ENCODE data around the gene ZDHHC18. TPM values are rescaled to one million over a fixed set of nuclear protein-coding genes. Genes with fewer than 3 reads are reported as not detected.

The ZDHHC18 gene
- total and polyA plus RNA-seq, 2 of the 8 experiments (the other 6 are each of a cell fraction or from before 2014, with no cell fraction given), result 29.7 to 49.8 TPM

DNA sequence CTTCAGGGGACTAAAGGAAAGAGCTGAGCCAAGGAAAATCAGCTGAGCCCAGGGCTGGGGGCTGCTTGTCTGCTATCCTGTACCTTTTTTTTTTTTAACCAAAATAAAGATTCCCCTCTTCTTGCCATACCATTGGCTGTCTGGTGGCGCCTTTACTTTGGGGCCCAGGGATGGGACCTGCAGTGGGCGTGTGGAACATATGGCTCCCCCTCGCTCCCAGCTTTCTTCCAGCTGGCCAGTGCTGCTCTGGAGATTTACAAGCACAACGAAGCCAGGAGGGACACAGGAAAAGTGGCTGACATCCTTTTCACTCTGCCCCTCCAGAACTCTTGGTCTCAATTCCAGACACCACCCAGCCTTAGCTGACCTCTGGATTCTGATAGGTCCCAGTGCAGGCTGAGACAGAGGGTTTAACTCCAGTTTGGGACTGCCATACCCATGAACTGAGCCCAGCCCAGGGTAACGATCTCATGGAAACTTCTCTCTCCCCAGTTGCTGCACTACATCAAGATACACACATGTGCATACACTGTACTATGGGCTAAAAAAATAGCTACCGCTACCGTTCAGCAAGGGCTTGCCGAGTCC, 31.1 kb downstream of the ZDHHC18 start (continued):
- TF ChIP-seq, protein P1, sequence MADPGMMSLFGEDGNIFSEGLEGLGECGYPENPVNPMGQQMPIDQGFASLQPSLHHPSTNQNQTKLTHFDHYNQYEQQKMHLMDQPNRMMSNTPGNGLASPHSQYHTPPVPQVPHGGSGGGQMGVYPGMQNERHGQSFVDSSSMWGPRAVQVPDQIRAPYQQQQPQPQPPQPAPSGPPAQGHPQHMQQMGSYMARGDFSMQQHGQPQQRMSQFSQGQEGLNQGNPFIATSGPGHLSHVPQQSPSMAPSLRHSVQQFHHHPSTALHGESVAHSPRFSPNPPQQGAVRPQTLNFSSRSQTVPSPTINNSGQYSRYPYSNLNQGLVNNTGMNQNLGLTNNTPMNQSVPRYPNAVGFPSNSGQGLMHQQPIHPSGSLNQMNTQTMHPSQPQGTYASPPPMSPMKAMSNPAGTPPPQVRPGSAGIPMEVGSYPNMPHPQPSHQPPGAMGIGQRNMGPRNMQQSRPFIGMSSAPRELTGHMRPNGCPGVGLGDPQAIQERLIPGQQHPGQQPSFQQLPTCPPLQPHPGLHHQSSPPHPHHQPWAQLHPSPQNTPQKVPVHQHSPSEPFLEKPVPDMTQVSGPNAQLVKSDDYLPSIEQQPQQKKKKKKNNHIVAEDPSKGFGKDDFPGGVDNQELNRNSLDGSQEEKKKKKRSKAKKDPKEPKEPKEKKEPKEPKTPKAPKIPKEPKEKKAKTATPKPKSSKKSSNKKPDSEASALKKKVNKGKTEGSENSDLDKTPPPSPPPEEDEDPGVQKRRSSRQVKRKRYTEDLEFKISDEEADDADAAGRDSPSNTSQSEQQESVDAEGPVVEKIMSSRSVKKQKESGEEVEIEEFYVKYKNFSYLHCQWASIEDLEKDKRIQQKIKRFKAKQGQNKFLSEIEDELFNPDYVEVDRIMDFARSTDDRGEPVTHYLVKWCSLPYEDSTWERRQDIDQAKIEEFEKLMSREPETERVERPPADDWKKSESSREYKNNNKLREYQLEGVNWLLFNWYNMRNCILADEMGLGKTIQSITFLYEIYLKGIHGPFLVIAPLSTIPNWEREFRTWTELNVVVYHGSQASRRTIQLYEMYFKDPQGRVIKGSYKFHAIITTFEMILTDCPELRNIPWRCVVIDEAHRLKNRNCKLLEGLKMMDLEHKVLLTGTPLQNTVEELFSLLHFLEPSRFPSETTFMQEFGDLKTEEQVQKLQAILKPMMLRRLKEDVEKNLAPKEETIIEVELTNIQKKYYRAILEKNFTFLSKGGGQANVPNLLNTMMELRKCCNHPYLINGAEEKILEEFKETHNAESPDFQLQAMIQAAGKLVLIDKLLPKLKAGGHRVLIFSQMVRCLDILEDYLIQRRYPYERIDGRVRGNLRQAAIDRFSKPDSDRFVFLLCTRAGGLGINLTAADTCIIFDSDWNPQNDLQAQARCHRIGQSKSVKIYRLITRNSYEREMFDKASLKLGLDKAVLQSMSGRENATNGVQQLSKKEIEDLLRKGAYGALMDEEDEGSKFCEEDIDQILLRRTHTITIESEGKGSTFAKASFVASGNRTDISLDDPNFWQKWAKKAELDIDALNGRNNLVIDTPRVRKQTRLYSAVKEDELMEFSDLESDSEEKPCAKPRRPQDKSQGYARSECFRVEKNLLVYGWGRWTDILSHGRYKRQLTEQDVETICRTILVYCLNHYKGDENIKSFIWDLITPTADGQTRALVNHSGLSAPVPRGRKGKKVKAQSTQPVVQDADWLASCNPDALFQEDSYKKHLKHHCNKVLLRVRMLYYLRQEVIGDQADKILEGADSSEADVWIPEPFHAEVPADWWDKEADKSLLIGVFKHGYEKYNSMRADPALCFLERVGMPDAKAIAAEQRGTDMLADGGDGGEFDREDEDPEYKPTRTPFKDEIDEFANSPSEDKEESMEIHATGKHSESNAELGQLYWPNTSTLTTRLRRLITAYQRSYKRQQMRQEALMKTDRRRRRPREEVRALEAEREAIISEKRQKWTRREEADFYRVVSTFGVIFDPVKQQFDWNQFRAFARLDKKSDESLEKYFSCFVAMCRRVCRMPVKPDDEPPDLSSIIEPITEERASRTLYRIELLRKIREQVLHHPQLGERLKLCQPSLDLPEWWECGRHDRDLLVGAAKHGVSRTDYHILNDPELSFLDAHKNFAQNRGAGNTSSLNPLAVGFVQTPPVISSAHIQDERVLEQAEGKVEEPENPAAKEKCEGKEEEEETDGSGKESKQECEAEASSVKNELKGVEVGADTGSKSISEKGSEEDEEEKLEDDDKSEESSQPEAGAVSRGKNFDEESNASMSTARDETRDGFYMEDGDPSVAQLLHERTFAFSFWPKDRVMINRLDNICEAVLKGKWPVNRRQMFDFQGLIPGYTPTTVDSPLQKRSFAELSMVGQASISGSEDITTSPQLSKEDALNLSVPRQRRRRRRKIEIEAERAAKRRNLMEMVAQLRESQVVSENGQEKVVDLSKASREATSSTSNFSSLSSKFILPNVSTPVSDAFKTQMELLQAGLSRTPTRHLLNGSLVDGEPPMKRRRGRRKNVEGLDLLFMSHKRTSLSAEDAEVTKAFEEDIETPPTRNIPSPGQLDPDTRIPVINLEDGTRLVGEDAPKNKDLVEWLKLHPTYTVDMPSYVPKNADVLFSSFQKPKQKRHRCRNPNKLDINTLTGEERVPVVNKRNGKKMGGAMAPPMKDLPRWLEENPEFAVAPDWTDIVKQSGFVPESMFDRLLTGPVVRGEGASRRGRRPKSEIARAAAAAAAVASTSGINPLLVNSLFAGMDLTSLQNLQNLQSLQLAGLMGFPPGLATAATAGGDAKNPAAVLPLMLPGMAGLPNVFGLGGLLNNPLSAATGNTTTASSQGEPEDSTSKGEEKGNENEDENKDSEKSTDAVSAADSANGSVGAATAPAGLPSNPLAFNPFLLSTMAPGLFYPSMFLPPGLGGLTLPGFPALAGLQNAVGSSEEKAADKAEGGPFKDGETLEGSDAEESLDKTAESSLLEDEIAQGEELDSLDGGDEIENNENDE (IDR thresholded peaks at IDR 0.05; ENCODE audit: insufficient replicate concordance, low read length), result no peak
- TF ChIP-seq POU5F1 (IDR thresholded peaks at IDR 0.05; ENCODE audit: low read depth, low read length) (no peak), CBX5 (IDR thresholded peaks at IDR 0.05; ENCODE audit: low read depth, low read length) (no peak)

All from H1 (cell line).